Diencephalon (tissue), 1 donor: ENCODE measurements around the gene TRRAP. TPM values are rescaled to one million over a fixed set of nuclear protein-coding genes. Genes with fewer than 3 reads are reported as not detected.

Experiments used
- small RNA-seq: library from RNA; depleted of rRNA; stranded (forward); fragments of <200 nt; gene quantifications from one replicate; pipeline ENCODE3, GENCODE V24; 2014
- total RNA-seq: library from RNA; depleted of rRNA; stranded (reverse); fragments of >200 nt; gene quantifications from one replicate; pipeline ENCODE4 v1.2.3, GENCODE V29; 2014

Gene TRRAP
- 27.2 TPM for total RNA-seq

DNA sequence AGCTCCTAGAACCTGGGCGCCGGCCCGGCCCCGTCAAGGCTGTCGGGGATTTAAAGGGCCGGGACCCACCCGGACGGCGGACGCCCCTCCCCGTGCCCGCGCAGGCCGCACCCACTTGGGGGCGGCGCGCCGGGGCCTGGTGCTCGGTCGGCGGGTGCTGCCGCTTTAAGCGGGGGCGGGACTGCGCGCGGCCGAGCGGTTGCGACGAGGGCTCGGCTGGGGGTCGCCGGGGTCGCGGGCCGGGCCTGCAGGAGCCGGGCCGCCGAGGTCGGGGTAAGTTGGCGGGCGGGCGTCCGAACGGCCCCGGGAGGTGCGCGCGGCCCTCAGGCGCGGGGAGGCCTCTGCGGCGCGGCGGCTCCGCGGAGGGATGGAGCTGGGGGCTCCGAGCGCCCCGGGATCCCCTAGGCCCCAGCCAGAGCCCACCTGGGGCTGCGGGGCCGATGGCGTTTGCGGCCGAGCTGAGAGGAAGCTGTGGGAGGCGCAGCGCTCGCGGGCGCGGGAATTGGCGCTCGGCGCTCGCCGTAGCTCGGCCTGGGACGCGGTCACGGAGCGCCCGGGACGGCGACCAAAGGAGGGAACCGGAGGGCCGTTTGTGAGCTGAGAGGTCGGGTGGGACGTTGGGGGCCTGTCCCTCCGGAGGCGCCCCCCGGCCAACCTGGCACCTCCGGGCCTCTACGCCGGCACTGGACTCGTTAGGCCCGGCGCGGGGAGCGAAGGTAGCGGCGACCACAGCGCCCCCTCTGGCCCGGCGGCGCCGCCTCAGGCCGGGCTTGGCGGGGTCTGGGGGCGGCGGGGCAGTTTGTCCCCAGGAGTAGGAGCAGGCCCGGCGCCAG lies at the start of gene TRRAP:
Gene TRRAP, plus strand, starts transcription at position 168 of the 833 bp plus-strand sequence. CDS start 2,619 bp downstream, outside the sequence.

DNA sequence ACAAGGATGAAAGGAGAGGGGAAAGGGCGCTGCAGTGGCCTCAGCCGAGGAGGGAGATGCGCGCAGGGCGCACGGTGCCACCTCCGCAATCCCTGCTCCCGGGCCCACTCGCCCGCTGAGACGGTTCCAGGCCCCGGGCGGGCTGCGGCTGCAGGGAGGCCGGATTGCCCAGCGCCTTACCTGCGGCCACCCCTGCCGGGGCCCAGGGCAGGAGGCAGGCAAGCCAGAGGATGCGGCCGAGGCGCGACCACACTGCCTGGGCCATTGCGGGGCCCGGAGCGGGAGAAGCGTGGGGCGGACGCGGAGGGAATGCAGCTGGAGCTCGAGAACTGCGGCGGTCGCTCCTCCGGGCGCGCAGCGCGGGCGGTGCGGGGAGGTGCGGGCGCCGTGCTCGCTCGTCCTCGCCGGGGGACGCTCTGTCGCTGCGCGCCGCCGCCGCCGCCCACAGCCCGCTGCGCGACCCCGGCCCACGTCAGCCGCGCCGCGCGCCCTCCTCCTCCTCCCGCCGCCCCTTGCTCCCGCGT lies 8.7 kb upstream of the TRRAP start, which contains the start of gene TMEM130:
Gene TMEM130, minus strand, starts transcription at position 418 of the 524 bp plus-strand sequence. Its CDS starts 153 bp downstream, at position 265.

Small RNA genes within 50 kb of the gene (small RNA-seq; reads per million reads assigned to genes)
- 175 reads per million, percentile 97 among the genes with 10 or more reads in this experiment for gene MIR3609

Other genes with a start within 250 kb of the TRRAP start
- 22.6 TPM for gene TMEM130, start 8.5 kb upstream of the TRRAP start, total RNA-seq